Measurements from ENCODE around the gene SPI1. TPM values are rescaled to one million over a fixed set of nuclear protein-coding genes. Genes with fewer than 3 reads are reported as not detected.

Gene SPI1
- polyA plus RNA-seq, 1 experiment, result not detected

DNA sequence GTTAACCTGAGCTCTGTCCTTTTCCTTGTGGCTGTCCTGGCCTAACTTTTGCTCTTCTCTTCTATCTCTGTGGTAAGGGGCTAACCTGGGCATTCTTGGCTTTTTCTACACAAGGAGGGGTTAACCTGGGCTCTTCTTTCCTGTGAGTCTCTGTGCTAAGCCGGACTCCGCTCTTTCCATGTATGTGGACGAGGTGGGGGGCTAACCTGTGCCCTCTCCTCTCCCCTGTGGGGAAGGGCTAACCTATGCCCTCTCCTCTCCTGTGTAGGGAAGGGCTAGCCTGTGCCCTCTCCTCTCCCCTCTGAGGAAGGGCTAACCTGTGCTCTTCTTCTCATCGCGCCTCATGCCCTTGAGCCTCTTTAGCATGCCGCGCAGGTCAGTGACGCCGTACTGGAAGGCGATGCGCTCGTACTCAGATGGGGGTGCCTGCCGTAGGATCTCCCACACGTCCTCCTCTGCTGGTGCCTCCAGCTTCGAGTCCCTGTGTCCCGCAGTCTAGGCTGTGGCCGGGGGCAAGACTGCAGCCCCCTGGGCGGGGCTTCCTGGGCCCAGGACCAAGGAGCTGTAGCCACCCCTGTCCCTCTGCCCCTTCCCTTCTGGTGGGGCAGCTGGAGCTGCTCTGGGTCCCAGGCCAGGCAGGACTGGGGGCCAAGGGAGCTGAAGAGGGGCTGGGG is 32.3 kb downstream of the SPI1 start:
- TF ChIP-seq, protein P1, sequence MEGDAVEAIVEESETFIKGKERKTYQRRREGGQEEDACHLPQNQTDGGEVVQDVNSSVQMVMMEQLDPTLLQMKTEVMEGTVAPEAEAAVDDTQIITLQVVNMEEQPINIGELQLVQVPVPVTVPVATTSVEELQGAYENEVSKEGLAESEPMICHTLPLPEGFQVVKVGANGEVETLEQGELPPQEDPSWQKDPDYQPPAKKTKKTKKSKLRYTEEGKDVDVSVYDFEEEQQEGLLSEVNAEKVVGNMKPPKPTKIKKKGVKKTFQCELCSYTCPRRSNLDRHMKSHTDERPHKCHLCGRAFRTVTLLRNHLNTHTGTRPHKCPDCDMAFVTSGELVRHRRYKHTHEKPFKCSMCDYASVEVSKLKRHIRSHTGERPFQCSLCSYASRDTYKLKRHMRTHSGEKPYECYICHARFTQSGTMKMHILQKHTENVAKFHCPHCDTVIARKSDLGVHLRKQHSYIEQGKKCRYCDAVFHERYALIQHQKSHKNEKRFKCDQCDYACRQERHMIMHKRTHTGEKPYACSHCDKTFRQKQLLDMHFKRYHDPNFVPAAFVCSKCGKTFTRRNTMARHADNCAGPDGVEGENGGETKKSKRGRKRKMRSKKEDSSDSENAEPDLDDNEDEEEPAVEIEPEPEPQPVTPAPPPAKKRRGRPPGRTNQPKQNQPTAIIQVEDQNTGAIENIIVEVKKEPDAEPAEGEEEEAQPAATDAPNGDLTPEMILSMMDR (IDR thresholded peaks at IDR 0.05; ENCODE audit: insufficient read depth, low read depth, low read length), result no peak
- H3K36me3 ChIP-seq (ENCODE audit: control insufficient read depth, insufficient read depth, low read length), result no peaks in the 10 kb centered on the region
- DNase-seq (ENCODE audit: low read depth), result no peak
- ChIA-PET POLR2A (no interaction called here), CTCF (interaction anchor here (0.9 to 2.0 kb wide), 2 partner anchors 9 to 23 kb away, joined by 3 to 6 read pairs; no protein-coding TSS in a partner anchor)
- no peak overlapping the region for H3K4me3 ChIP-seq (ENCODE audit: low read depth, low read length)
- H3K27me3 ChIP-seq (ENCODE audit: control insufficient read depth, insufficient read depth, low read length), result peaks cover 4% of the 10 kb centered on the region

GRCh38 chr11:47342854-47343253 is 35.5 kb downstream of the SPI1 start:
- ChIA-PET POLR2A (no interaction called here), CTCF (interaction anchor here (0.6 kb wide), 1 partner anchor 41 kb away, joined by 3 read pairs; no protein-coding TSS in a partner anchor)
- TF ChIP-seq, protein P1 (IDR thresholded peaks at IDR 0.05; ENCODE audit: insufficient read depth, low read depth, low read length), result no peak
- H3K4me3 ChIP-seq (ENCODE audit: low read depth, low read length), result no peak overlapping the region
- DNase-seq (ENCODE audit: low read depth), result no peak
- peaks cover 4% of the 10 kb centered on the region for H3K27me3 ChIP-seq (ENCODE audit: control insufficient read depth, insufficient read depth, low read length)
- no peaks in the 10 kb centered on the region for H3K36me3 ChIP-seq (ENCODE audit: control insufficient read depth, insufficient read depth, low read length)

DNA sequence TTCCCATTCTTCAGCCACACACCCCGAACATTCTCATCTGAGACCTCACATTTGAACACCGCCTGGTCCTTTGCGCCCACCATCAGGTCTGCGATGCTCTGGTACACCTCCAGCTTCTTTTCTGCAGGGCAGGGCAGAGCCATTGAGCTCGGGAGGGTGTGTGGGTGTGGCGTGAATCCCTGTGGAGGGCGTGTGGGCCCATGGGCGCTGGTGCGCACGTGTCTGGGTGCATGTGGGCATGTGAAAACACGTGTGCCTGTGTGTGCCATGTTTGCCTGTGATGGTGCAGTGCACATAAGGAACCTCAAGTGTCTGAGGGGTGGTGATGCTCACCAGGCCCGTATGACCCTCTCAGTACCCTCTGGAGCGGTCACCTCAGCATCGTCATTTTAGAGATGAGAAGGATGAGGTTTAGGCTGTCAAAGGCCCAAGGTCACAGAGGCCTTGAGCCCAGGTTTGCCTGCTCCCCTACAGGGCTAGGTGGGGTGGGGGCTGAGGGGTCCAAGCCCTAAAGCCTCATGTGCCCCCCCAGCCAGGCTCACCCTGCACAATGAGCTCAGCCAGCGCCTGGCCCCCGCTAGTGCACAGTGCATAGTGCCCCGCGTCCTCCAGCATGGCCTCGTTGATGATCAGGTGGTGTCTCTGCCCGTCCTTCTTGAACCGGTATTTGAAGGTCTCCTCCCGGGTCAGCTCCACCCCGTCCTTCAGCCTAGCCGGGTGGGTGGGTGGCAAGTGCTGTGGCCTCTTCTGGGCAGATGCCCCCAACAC is 36.1 kb downstream of the SPI1 start:
- CTCF ChIA-PET, result interaction anchor here (0.6 kb wide), 1 partner anchor 41 kb away, joined by 3 read pairs; no protein-coding TSS in a partner anchor
- POLR2A ChIA-PET, result no interaction called here
- Histone ChIP-seq H3K4me3 (ENCODE audit: low read depth, low read length) (no peak overlapping the region), H3K36me3 (ENCODE audit: control insufficient read depth, insufficient read depth, low read length) (no peaks in the 10 kb centered on the region), H3K27me3 (ENCODE audit: control insufficient read depth, insufficient read depth, low read length) (peaks cover 4% of the 10 kb centered on the region)
- DNase-seq (ENCODE audit: low read depth), result no peak
- TF ChIP-seq, protein P1 (IDR thresholded peaks at IDR 0.05; ENCODE audit: insufficient read depth, low read depth, low read length), result no peak

DNA sequence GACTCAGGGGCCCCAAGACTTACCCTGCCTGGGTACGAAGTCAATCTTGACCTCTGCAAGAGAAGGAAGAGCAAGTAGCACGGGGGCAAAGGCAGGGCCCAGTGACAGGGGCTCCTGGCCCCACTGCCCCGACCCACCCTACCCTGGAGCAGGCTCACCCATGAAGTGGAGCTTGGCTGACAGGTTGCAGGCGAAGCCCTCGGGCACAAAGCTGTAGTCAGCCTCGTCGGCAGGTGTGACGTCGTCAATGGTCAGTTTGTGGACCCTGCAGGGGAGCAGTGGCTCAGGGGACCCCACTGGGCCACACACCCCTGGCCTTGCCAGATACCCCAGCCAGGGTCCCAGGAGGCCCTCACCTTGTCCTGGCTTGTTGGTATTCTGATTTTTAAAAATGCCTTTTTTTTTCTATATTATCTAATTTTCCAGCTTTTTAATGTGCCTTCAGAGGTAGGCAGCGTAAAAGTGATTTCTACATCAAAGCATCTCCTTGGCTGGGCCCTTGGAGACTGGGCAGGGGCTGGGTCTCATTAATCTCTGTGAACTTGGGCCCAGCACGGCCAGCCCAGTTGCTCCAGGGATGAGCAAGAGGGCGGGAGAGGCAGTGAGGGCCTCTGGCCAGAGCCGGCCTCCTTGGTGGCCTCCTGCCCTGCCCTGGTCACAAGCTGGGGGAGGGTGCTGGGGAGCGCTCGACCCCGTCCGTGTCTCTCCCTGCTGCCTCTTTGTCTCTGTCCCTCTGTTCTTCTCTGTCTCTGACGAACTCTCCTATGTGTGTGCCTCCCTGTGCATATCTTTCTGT is 37.2 kb downstream of the SPI1 start:
- ChIA-PET POLR2A (no interaction called here), CTCF (no interaction called here)
- Histone ChIP-seq H3K36me3 (ENCODE audit: control insufficient read depth, insufficient read depth, low read length) (no peaks in the 10 kb centered on the region), H3K27me3 (ENCODE audit: control insufficient read depth, insufficient read depth, low read length) (peaks cover 4% of the 10 kb centered on the region), H3K4me3 (ENCODE audit: low read depth, low read length) (no peak overlapping the region)
- TF ChIP-seq, protein P1 (IDR thresholded peaks at IDR 0.05; ENCODE audit: insufficient read depth, low read depth, low read length), result no peak
- DNase-seq (ENCODE audit: low read depth), result no peak

GRCh38 chr11:47340010-47340409 is 38.3 kb downstream of the SPI1 start:
- H3K4me3 ChIP-seq (ENCODE audit: low read depth, low read length), result no peak overlapping the region
- CTCF ChIA-PET, result interaction anchor here (1.0 kb wide), 1 partner anchor 18 kb away, joined by 3 read pairs; no protein-coding TSS in a partner anchor
- H3K36me3 ChIP-seq (ENCODE audit: control insufficient read depth, insufficient read depth, low read length), result no peaks in the 10 kb centered on the region
- no peak for DNase-seq (ENCODE audit: low read depth)
- POLR2A ChIA-PET, result no interaction called here
- peaks cover 1% of the 10 kb centered on the region; the same call in 1 of the 2 replicates for H3K27me3 ChIP-seq (ENCODE audit: control insufficient read depth, insufficient read depth, low read length)
- TF ChIP-seq, protein P1 (IDR thresholded peaks at IDR 0.05; ENCODE audit: insufficient read depth, low read depth, low read length), result no peak
